Measurements from ENCODE around the gene COLGALT1. TPM values are rescaled to one million over a fixed set of nuclear protein-coding genes. Genes with fewer than 3 reads are reported as not detected.

The COLGALT1 gene
- total and polyA plus RNA-seq, 9 of the 15 experiments (the other 6 are each of a cell fraction or from before 2014, with no cell fraction given), result 4.9 to 119 (median 82.6) TPM

GRCh38 chr19:17606590-17607185 lies 51.2 kb downstream of the COLGALT1 start (continued):
- TF ChIP-seq, protein P1, sequence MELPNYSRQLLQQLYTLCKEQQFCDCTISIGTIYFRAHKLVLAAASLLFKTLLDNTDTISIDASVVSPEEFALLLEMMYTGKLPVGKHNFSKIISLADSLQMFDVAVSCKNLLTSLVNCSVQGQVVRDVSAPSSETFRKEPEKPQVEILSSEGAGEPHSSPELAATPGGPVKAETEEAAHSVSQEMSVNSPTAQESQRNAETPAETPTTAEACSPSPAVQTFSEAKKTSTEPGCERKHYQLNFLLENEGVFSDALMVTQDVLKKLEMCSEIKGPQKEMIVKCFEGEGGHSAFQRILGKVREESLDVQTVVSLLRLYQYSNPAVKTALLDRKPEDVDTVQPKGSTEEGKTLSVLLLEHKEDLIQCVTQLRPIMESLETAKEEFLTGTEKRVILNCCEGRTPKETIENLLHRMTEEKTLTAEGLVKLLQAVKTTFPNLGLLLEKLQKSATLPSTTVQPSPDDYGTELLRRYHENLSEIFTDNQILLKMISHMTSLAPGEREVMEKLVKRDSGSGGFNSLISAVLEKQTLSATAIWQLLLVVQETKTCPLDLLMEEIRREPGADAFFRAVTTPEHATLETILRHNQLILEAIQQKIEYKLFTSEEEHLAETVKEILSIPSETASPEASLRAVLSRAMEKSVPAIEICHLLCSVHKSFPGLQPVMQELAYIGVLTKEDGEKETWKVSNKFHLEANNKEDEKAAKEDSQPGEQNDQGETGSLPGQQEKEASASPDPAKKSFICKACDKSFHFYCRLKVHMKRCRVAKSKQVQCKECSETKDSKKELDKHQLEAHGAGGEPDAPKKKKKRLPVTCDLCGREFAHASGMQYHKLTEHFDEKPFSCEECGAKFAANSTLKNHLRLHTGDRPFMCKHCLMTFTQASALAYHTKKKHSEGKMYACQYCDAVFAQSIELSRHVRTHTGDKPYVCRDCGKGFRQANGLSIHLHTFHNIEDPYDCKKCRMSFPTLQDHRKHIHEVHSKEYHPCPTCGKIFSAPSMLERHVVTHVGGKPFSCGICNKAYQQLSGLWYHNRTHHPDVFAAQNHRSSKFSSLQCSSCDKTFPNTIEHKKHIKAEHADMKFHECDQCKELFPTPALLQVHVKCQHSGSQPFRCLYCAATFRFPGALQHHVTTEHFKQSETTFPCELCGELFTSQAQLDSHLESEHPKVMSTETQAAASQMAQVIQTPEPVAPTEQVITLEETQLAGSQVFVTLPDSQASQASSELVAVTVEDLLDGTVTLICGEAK (IDR thresholded peaks at IDR 0.05), result 0 out of 2 replicates have a peak, but pooled peaks have one; percentile 23
- TF ChIP-seq, protein P1 (CRISPR knock-in tag; IDR thresholded peaks at IDR 0.05), result no peak
- 0 out of 2 replicates have a peak, but pooled peaks have one; percentile 1 for TF ChIP-seq ZNF175 (CRISPR knock-in tag; IDR thresholded peaks at IDR 0.05; ENCODE audit: low read depth)
- TF ChIP-seq WHSC1 (IDR thresholded peaks at IDR 0.05; ENCODE audit: low read length), result no peak
- TF ChIP-seq ARID1B (IDR thresholded peaks at IDR 0.05), result no peak; the same call in 1 of the 2 replicates
- 0 out of 2 replicates have a peak, but pooled peaks have one; percentile 22 for TF ChIP-seq HNRNPL (IDR thresholded peaks at IDR 0.05; ENCODE audit: low read depth, low read length)
- no peak for TF ChIP-seq NFIX (CRISPR knock-in tag; IDR thresholded peaks at IDR 0.05; ENCODE audit: low read depth)
- peak; percentile 21 for TF ChIP-seq SAP30 (IDR thresholded peaks at IDR 0.05; ENCODE audit: borderline replicate concordance, insufficient read depth, low read depth, low read length, poor library complexity, severe bottlenecking)
- TF ChIP-seq POLR3A (IDR thresholded peaks at IDR 0.05; ENCODE audit: borderline replicate concordance, extremely low read depth, insufficient read depth, insufficient read length), result no peak
- no peak for TF ChIP-seq PPARD (CRISPR knock-in tag; IDR thresholded peaks at IDR 0.05)
- no peak for TF ChIP-seq CBX8 (IDR thresholded peaks at IDR 0.05; ENCODE audit: borderline replicate concordance, extremely low read depth, low read depth, low read length, poor library complexity, severe bottlenecking)
- no peak for TF ChIP-seq MCM2 (IDR thresholded peaks at IDR 0.05; ENCODE audit: low read depth)
- no peak for TF ChIP-seq MBD2 (IDR thresholded peaks at IDR 0.05; ENCODE audit: borderline replicate concordance, low read depth)
- no peak for TF ChIP-seq PML (IDR thresholded peaks at IDR 0.05; ENCODE audit: low read length)
- TF ChIP-seq SRSF9 (IDR thresholded peaks at IDR 0.05; ENCODE audit: borderline replicate concordance, low read depth, low read length), result no peak
- no peak for TF ChIP-seq ERF (CRISPR knock-in tag; IDR thresholded peaks at IDR 0.05)
- TF ChIP-seq ELF4 (CRISPR knock-in tag; IDR thresholded peaks at IDR 0.05), result no peak
- TF ChIP-seq TAF9B (IDR thresholded peaks at IDR 0.05; ENCODE audit: partially characterized antibody), result no peak

Measured in K562 (cell line).